Skin of body (tissue), 2 donors: ENCODE results near the gene TECPR2. TPM values are rescaled to one million over a fixed set of nuclear protein-coding genes. Genes with fewer than 3 reads are reported as not detected.
"Not testable (repeated sequence)": the region's sequence is repeated elsewhere in the genome, so short reads cannot be mapped to it uniquely, and the experiment has no call there.

ENCODE experiments used
- DNase-seq: peaks from one replicate; lab custom pipeline; 2025; lab: John Stamatoyannopoulos, UW
- total RNA-seq: library from RNA; depleted of rRNA; stranded (reverse); fragments of >200 nt; gene quantifications from one replicate; pipeline ENCODE4 v1.2.3, GENCODE V29; 2014

Gene TECPR2
- total RNA-seq, 1 donor from 2014 or later: 8.5 TPM

DNA sequence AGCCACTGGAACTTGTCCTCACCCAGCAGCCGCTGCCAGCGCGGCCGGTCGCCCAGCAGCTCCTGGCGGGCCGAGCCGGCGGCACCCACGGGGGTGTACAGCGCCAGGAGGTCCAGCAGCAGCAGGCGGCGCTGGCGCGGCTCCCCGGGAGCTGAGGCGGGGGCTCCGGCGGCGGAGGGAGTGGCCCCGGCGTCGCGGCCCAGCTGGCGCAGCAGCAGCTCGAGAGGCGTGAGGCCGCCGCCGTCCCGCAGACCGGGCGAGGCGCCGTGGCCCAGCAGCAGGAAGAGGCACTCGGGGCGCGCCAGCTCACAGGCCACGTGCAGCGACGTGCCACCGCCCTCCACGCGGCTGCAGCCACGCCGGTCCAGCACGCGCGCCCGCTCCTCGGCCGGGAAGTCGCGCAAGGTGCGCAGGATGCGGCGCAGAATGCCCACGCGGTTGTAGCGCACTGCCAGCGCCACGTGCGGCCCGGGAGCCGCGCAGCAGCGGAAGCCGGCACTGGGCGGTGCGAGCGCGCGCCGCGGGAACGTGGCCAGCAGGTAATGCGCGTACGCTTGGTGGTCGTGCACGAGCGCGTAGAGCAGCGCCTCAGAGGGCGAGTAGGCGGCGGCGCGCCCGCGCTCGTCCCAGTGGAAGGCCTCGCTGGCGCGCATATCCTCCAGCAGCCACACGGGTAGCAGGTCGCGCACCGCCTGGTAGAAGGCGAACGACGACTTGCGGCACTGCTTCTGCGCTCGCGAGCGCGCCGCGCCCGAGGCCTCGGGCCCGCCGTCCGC is 144.5 kb downstream of the TECPR2 start:
- no peak for DNase-seq

- DNase-seq: no peak
Measured at GRCh38 chr14:102507857-102508312, 145.1 kb downstream of the TECPR2 start.

- no peak for DNase-seq
Measured at GRCh38 chr14:102508410-102508773, 145.7 kb downstream of the TECPR2 start.

- DNase-seq: no peak
Measured at GRCh38 chr14:102508774-102509745, 146.3 kb downstream of the TECPR2 start.

- DNase-seq: peak; percentile 84
Measured at GRCh38 chr14:102509746-102510615, 147.2 kb downstream of the TECPR2 start, which contains the start of gene ANKRD9. Gene ANKRD9 (minus strand): TSS chr14:102509776. CDS start chr14:102507889, 1,887 bp downstream.

DNA sequence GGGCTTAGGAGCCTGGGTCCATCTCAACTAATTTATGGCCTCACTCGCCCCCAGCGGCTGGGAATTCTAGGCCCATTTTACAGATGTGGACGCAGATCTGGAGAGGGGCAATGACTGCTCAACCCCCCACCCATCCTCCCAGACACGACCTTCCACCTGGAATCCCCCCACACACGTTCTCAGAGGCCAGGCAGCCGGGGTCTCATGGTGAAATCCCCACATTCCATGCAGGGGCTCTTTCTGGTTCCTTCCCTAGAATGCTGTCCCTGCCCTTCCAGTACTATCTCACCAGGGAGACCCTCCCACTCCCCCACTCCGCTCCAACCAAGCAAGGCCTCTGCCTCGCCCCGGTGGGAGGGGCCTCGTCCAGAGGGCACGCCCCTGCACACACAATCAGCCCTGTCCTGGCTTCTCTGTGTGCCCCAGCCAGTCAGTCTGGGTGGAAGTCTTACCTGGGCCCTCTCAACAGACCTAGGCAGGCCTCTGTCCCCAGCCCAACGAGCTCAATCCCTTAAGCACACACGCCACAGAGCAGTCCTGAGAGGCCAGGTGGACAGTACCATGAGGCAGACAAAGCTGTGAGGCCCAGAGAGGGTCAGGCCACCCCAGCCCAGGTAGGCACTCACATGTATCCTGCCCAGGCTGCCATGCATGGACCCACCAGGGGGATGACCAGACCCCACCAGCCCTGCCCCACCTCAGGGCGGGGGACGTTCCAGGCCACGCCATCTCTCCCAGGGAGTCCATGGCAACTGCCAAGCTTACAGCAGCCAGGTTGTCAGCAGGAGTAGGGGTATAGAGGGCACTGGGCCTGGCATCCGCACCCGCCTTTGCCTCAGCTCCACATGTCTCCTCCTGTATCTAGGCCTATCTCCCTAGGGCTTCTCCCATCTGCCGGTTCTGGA is 148.1 kb downstream of the TECPR2 start:
- no peak for DNase-seq

- DNase-seq: no peak
Measured at GRCh38 chr14:102511538-102511937, 148.8 kb downstream of the TECPR2 start.

DNA sequence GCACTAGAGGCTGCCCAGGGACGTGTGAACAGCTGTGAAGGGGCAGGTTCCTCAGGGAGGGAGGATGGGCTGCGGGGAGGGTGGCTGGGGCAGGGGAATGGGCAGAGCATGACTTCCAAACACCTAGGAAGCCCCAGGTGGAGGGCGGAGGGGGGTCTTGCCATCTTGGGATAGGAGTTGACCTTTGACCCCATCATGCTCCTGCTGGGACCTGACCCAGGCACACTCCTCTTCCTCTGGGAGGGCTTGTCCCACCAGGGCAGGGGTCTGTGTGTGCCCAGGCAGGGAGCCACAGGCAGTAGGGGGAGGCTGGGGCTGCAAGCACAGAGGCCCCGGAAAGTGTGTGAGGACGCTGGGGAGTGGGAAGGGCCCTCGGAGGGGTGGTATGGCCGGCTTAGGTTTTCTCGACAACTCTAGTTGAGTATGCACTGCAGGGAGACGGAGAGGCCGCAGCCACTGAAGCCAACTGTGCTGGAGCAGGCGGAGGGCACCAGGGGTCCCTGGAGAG is 150.1 kb downstream of the TECPR2 start:
- no peak for DNase-seq

DNA sequence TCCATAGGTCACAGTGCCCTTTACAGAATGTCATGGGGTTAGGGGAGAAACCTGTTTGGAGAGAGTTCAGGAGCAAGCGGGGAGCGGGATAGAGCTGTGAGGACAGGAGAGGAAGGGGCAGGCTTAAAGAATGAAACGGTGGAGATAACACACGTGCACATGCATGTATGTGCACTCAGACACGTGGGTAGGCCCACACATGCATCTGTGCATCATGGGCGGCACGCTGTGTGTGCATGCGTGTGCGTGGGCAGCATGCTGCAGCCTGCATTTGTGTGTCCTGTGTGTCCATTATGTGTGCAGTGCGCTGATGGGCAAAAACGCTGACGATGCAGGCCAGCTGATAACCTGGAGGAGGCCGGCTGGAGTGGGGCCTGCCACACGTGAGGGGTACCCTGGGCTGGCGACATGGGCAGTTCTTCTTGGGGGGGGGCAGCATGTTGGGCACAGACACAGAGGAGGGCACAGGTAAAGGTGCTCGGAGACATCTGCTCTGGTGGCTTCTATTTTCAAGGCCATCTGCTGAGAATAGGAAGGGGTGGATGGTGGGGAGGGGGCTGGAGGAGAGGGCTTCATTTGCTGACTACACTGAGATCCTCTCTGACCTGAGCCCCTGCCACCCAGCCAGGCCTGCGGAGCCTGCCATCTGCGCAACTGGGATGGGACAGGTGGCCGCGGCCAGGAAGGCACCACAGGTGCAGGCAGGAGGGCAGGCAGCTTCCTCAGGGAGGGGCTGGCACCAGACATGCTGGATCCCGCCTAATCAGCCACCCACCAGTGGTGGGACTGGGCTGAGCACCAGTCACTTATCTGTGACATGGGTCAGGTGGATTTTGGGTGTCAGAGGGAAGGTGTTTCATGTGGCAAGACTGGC is 151.4 kb downstream of the TECPR2 start:
- DNase-seq: no peak

DNA sequence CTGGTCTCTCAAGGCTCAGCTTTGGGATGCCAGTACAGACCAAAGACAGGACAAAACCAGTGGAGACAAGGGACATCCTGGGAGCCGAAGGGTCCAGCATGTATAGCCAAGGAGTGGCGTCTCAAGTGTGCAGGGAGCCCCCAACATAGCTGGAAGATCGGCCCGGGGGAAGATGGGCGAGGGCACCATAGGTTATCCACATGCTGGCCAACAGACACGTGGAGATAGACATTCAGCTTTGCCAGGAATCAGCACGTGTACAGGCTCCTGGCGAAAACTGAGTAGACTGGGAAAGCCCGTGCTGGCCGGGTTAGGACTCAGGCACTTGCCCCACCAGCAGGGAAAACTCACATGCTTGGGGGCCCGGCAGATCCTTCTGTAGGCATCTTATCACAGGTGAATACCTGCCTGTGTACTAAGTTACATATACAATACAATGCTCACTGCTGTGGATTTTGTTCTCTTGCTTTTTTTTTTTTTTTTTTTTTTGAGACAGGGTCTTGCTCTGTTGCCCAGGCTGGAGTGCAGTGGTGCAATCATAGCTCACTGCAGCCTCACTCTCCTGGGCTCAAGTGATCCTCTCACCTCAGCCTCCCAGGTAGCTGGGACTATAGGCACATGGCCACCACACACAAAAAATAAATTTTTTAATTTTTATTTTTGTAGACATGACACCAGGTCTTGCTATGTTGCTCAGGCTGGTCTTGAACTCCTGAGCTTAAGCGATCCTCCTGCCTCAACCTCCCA is 152.4 kb downstream of the TECPR2 start:
- DNase-seq: no peak

- no peak for DNase-seq
Measured at GRCh38 chr14:102516531-102517391, 154.0 kb downstream of the TECPR2 start.

DNA sequence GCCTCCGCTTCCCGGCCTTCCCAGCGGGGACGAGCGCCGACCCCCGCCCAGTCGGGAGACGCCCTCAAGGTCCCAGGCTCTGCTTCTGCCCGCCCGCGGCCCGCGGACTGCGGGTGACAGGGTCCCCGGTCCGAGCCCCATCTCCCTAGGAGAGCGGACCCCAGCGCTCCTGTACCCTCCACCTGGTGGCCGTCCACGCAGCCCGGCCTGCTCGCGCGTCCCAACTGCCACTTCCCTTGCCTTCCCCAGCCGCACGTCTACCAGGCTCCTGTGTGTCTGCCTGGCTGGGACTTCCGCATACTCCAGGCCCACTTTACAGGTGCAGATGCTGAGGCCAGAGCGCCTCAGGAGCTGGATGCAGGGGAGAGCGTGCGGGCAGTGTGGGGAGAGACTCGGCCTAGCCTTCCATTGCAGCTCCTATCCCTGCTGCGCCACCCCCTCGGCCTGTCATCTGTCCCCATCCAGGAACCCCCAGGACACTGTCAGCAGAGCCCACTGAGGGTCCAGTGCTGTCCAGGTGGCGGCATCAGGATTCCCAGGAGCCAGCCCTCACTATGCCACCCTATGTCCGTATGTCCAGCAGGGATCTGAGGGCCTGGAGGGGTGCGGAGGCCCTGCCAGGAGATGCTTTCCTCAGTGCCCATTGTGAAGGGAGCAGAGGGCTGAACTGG is 154.8 kb downstream of the TECPR2 start:
- no peak for DNase-seq

- DNase-seq: no peak
Measured at GRCh38 chr14:102518063-102518648, 155.4 kb downstream of the TECPR2 start.

- not testable (repeated sequence) for DNase-seq
Measured at GRCh38 chr14:102519709-102520108, 157.0 kb downstream of the TECPR2 start.

- no peak for DNase-seq
Measured at GRCh38 chr14:102523200-102523568, 160.4 kb downstream of the TECPR2 start.
